Tibial artery (tissue), 4 donors: ENCODE data around the gene DNAH8.
A peak's percentile ranks its signal among the peaks of the same experiment; 100 is the strongest.

Experiments used
- DNase-seq, 2 donors: peaks; one replicate each; pipeline ENCODE4 v3.0.0-alpha.2; 2019
- H3K27ac ChIP-seq, 2 donors: fragments of 200-600 bp; sonication (generic) in 1 of 2; 1 replicate in 1 of 2; 2 replicates in 1 of 2; pipeline ENCODE4 v1.5.1; 2018 to 2019; ENCODE audit warnings: mild to moderate bottlenecking in 1 of 2
- H3K27me3 ChIP-seq, 2 donors: fragments of 200-600 bp; sonication (generic) in 1 of 2; one replicate each; pipeline versions ENCODE4 v1.5.1 to v1.6.0; 2016 to 2019
- H3K36me3 ChIP-seq, 3 donors: fragments of 200-600 bp; sonication (generic) in 2 of 3; one replicate each; pipeline ENCODE4 v1.5.1; 2016 to 2019; ENCODE audit warnings: mild to moderate bottlenecking in 2 of 3
- H3K4me1 ChIP-seq, 4 donors: fragments of 200-600 bp; sonication (generic) in 2 of 4; 1 replicate in 3 of 4; 2 replicates in 1 of 4; pipeline ENCODE4 v1.5.1; 2016 to 2019
- H3K4me3 ChIP-seq, 2 donors: fragments of 200-600 bp; sonication (generic) in 1 of 2; 1 replicate in 1 of 2; 2 replicates in 1 of 2; pipeline ENCODE4 v1.5.1; 2018 to 2019; ENCODE audit warnings: mild to moderate bottlenecking in 2 of 2
- H3K9me3 ChIP-seq, 3 donors: fragments of 200-600 bp; sonication (generic) in 1 of 3; one replicate each; pipeline ENCODE4 v1.5.1; 2016 to 2019
- CTCF ChIP-seq, 2 experiments: fragments of 200-600 bp in 1 of 2; fragments of 450-650 bp in 1 of 2; IDR thresholded peaks; one replicate each; pipeline ENCODE4 v1.5.1; 2017 to 2019; ENCODE audit warnings: antibody characterized with exemption in 2 of 2, mild to moderate bottlenecking in 1 of 2, moderate library complexity in 1 of 2
- intact Hi-C: fragments of 100-400 bp; cut with DNase I; formaldehyde crosslinking; loops from one replicate; pipeline ENCODE4 v1.15.0; 2023; ENCODE audit warnings: low total_unique reads

The DNAH8 gene

GRCh38 chr6:39074486-39074885 lies 359.4 kb downstream of the DNAH8 start:
- H3K9me3 ChIP-seq, result no peaks in the 10 kb centered on the region
- no peak for TF ChIP-seq CTCF (IDR thresholded peaks at IDR 0.05)
- H3K36me3 ChIP-seq, result no peaks in the 10 kb centered on the region
- intact Hi-C loops, result no loop called here
- peak in 1 of 2 donors; percentile 20 for DNase-seq
- H3K27me3 ChIP-seq, result peaks cover 0 to 3% of the 10 kb centered on the region in 2 donors
- no peak overlapping the region for H3K27ac ChIP-seq
- H3K4me1 ChIP-seq, result no peaks in the 10 kb centered on the region
- no peak overlapping the region for H3K4me3 ChIP-seq

- peaks cover 0 to 3% of the 10 kb centered on the region in 2 donors for H3K27me3 ChIP-seq
- no peak for TF ChIP-seq CTCF (IDR thresholded peaks at IDR 0.05)
- H3K4me1 ChIP-seq, result no peaks in the 10 kb centered on the region
- H3K36me3 ChIP-seq, result no peaks in the 10 kb centered on the region
- H3K27ac ChIP-seq, result no peak overlapping the region
- no peaks in the 10 kb centered on the region for H3K9me3 ChIP-seq
- peak in 1 of 2 donors; percentile 46 for DNase-seq
- intact Hi-C loops, result no loop called here
- no peak overlapping the region for H3K4me3 ChIP-seq
These were observed 360.0 kb downstream of the DNAH8 start for GRCh38 chr6:39075010-39075686.

- no peak for TF ChIP-seq CTCF (IDR thresholded peaks at IDR 0.05)
- Histone ChIP-seq H3K9me3 (no peaks in the 10 kb centered on the region), H3K36me3 (no peaks in the 10 kb centered on the region), H3K4me3 (no peak overlapping the region), H3K27me3 (peaks cover 0 to 3% of the 10 kb centered on the region in 2 donors), H3K4me1 (no peaks in the 10 kb centered on the region), H3K27ac (no peak overlapping the region)
- peak in 1 of 2 donors; percentile 9 for DNase-seq
- intact Hi-C loops, result no loop called here
These were observed 360.9 kb downstream of the DNAH8 start for GRCh38 chr6:39075807-39076622.

- Histone ChIP-seq H3K27ac (no peak overlapping the region), H3K27me3 (peaks cover 0 to 3% of the 10 kb centered on the region in 2 donors), H3K36me3 (no peaks in the 10 kb centered on the region), H3K4me3 (no peak overlapping the region), H3K4me1 (no peaks in the 10 kb centered on the region), H3K9me3 (no peaks in the 10 kb centered on the region)
- peak in 1 of 2 donors; percentile 27 for DNase-seq
- no peak for TF ChIP-seq CTCF (IDR thresholded peaks at IDR 0.05)
- intact Hi-C loops, result no loop called here
These were observed 361.8 kb downstream of the DNAH8 start for GRCh38 chr6:39076623-39077535.

- no peak for DNase-seq
- Histone ChIP-seq H3K36me3 (no peaks in the 10 kb centered on the region), H3K9me3 (no peaks in the 10 kb centered on the region), H3K27me3 (peaks cover 0 to 3% of the 10 kb centered on the region in 2 donors), H3K27ac (no peak overlapping the region), H3K4me3 (no peak overlapping the region), H3K4me1 (no peaks in the 10 kb centered on the region)
- intact Hi-C loops, result no loop called here
- no peak for TF ChIP-seq CTCF (IDR thresholded peaks at IDR 0.05)
These were observed 362.9 kb downstream of the DNAH8 start for GRCh38 chr6:39077882-39078594.
